GM20000 (cell line): ENCODE results near the gene CCDC57.
"Not testable (repeated sequence)": the region's sequence is repeated elsewhere in the genome, so short reads cannot be mapped to it uniquely, and the experiment has no call there.

Source experiments
- DNase-seq: peaks from one replicate; pipeline ENCODE4 v3.0.0; 2012; ENCODE audit warnings: low spot score
- CTCF ChIP-seq: IDR thresholded peaks from 2 replicates; pipeline ENCODE4 v1.5.1; 2012; ENCODE audit warnings: mild to moderate bottlenecking, control low read depth; ENCODE audit errors: extremely low read depth, missing control alignments

Gene CCDC57

GRCh38 chr17:82146663-82147654 is 65.7 kb downstream of the CCDC57 start:
- DNase-seq: no peak
- no peak for TF ChIP-seq CTCF

- no peak for TF ChIP-seq CTCF
- DNase-seq: no peak
Observed at GRCh38 chr17:82145550-82146155, 67.0 kb downstream of the CCDC57 start.

- TF ChIP-seq CTCF: no peak
- no peak for DNase-seq
Observed at GRCh38 chr17:82143333-82143732, 69.3 kb downstream of the CCDC57 start.

- DNase-seq: not testable (repeated sequence)
Observed at GRCh38 chr17:82139961-82140360, 72.7 kb downstream of the CCDC57 start.

GRCh38 chr17:82138511-82138992 is 74.1 kb downstream of the CCDC57 start:
- DNase-seq: no peak
- no peak for TF ChIP-seq CTCF

GRCh38 chr17:82134101-82134500 is 78.5 kb downstream of the CCDC57 start:
- DNase-seq: no peak
- no peak for TF ChIP-seq CTCF

GRCh38 chr17:82133166-82133953 is 79.3 kb downstream of the CCDC57 start:
- not testable (repeated sequence) for DNase-seq

- peak; percentile 2 for TF ChIP-seq CTCF
- DNase-seq: no peak
Observed at GRCh38 chr17:82129095-82129494, 83.5 kb downstream of the CCDC57 start.
